Esophagus squamous epithelium (tissue), 5 donors: ENCODE results near the gene PEAK3. TPM values are rescaled to one million over a fixed set of nuclear protein-coding genes. Genes with fewer than 3 reads are reported as not detected.

ENCODE experiments used
- DNase-seq: peaks from one replicate; lab custom pipeline; 2025; lab: John Stamatoyannopoulos, UW
- H3K27ac ChIP-seq, 4 donors: fragments of 200-600 bp; sonication (generic); one replicate each; pipeline ENCODE4 v1.5.1; 2016 to 2019; ENCODE audit warnings: mild to moderate bottlenecking in 1 of 4
- H3K27me3 ChIP-seq, 4 donors: fragments of 200-600 bp; sonication (generic); 1 replicate in 3 of 4; 2 replicates in 1 of 4; pipeline versions ENCODE4 v1.5.1 to v1.6.0; 2017 to 2021; ENCODE audit warnings: antibody characterized with exemption in 1 of 4
- H3K36me3 ChIP-seq, 3 donors: fragments of 200-600 bp; sonication (generic); one replicate each; pipeline ENCODE4 v1.5.1; 2016 to 2019
- H3K4me1 ChIP-seq, 3 donors: fragments of 200-600 bp; sonication (generic); one replicate each; pipeline ENCODE4 v1.5.1; 2017 to 2019
- H3K4me3 ChIP-seq, 4 donors: fragments of 200-600 bp; sonication (generic); 1 replicate in 3 of 4; 2 replicates in 1 of 4; pipeline ENCODE4 v1.5.1; 2016 to 2019; ENCODE audit warnings: mild to moderate bottlenecking in 2 of 4, moderate library complexity in 1 of 4
- H3K9me3 ChIP-seq, 3 donors: fragments of 200-600 bp; sonication (generic); one replicate each; pipeline ENCODE4 v1.5.1; 2016 to 2019
- POLR2A ChIP-seq, 4 donors: fragments of 450-650 bp; IDR thresholded peaks; one replicate each; pipeline ENCODE4 v1.6.1; 2017; ENCODE audit warnings: antibody characterized with exemption in 4 of 4, mild to moderate bottlenecking in 4 of 4, moderate library complexity in 3 of 4
- WGBS, 2 donors: methylation state at CpG; one replicate each; pipeline ENCODE4 v1.1.5; 2018; 5-methylcytosine and 5-hydroxymethylcytosine counted together
- intact Hi-C: fragments of 100-400 bp; cut with DNase I; formaldehyde crosslinking; loops from one replicate; pipeline ENCODE4 v1.15.0; 2022
- total RNA-seq, 4 donors: library from RNA; depleted of rRNA; stranded (reverse); fragments of >200 nt; gene quantifications; one replicate each; pipeline ENCODE4 v1.1.0, GENCODE V29; 2016
- TF ChIP-seq, protein P1 (sequence below), 6 experiments: fragments of 450-650 bp in 4 of 6; fragments of 200-600 bp in 2 of 6; sonication (generic) in 2 of 6; IDR thresholded peaks; one replicate each; pipeline ENCODE4 v1.5.1; 2016 to 2019; ENCODE audit warnings: antibody characterized with exemption in 6 of 6, mild to moderate bottlenecking in 4 of 6, moderate library complexity in 4 of 6
- donor health status: DM: yes; HTN: yes; CAD: no.

The PEAK3 gene
- total RNA-seq, 4 donors from 2014 or later = 0.32 to 0.40 (median 0.38) TPM; not detected in 1

DNA sequence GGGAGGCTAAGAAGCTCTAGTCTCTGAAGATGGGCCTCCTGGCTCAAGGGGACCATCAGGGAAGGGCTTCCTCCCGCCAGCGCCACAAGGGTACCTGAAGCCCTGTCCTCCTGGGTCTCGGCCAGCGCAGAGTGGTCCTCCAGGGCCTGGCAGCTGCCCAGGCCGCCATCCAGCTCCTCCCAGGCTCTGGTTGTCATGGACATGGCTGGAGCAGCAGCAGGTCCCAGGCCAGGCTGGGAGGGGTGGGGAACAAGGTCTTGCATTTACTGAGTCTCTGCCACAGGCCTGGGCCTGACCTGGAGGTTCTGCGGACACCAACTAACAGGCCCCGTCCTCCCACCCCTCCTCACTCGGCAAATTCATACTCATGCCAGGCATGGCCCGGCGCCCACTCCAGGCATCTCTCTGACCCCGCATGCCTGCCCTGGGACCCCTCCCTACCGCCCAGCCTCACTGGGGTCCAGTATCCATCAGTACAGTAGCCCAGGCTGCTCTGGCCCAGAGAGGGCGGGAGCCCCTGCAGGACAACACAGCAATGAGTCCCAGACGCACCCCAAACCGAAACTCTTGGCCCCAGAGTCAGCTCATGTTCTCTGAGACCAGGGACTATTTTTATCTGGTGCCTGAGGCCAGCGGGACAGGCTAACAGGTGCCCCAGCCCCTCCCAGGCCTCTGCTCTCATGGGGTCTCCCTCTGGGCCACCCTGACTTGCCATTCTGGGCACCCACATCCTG is 26.7 kb downstream of the PEAK3 start:
- Histone ChIP-seq H3K9me3 (no peaks in the 10 kb centered on the region), H3K27ac (no peak overlapping the region), H3K4me1 (peaks cover 24 to 45% (median 33%) of the 10 kb centered on the region in 3 donors), H3K36me3 (no peaks in the 10 kb centered on the region), H3K27me3 (peaks cover 18 to 44% (median 26%) of the 10 kb centered on the region in 4 donors), H3K4me3 (no peak overlapping the region)
- TF ChIP-seq, protein P1, sequence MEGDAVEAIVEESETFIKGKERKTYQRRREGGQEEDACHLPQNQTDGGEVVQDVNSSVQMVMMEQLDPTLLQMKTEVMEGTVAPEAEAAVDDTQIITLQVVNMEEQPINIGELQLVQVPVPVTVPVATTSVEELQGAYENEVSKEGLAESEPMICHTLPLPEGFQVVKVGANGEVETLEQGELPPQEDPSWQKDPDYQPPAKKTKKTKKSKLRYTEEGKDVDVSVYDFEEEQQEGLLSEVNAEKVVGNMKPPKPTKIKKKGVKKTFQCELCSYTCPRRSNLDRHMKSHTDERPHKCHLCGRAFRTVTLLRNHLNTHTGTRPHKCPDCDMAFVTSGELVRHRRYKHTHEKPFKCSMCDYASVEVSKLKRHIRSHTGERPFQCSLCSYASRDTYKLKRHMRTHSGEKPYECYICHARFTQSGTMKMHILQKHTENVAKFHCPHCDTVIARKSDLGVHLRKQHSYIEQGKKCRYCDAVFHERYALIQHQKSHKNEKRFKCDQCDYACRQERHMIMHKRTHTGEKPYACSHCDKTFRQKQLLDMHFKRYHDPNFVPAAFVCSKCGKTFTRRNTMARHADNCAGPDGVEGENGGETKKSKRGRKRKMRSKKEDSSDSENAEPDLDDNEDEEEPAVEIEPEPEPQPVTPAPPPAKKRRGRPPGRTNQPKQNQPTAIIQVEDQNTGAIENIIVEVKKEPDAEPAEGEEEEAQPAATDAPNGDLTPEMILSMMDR (IDR thresholded peaks at IDR 0.05) = no peak
- TF ChIP-seq POLR2A (IDR thresholded peaks at IDR 0.05) = no peak
- DNase-seq = no peak
- 80 to 89% methylated on average over 3 to 7 of the region's 16 CpGs for WGBS, 2 donors
- intact Hi-C loops = no loop called here

DNA sequence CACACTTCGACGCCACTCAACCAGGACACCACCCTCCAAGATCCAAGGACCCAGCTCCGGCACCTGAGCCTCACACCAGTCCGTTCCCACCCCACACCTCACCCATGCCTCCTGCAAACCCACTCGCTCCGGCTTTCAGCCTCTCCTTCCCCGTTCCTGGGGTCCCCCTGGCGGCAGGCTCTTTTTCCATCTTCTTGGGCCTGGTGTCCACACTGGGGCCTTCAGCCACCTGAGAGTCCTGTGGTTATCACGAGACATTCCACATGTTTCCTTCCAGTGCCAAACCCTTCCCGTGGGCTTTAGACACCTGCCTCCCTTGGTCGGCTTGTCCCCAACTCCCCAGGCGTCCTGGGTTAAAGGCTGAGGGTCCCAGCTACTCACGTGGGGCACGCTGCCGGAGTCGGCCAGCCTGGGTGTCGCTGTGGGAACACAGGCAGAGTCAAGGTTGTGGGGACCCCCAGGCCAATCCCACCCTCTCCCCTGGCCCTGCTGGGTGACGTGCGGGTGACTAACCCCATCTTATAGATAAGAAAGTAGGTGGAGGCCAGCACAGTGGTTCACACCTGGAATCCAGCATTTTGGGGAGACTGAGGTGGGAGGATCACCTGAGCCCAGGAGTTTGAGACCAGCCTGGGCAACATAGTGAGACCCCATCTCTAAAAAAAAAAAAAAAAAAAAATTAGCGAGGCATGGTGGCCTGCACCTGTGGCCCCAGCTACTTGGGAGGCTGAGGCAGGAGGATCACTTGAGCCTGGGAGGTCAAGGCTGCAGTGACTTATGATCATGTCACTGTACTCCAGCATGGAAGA is 27.7 kb downstream of the PEAK3 start:
- TF ChIP-seq POLR2A (IDR thresholded peaks at IDR 0.05) = no peak
- TF ChIP-seq, protein P1 (IDR thresholded peaks at IDR 0.05) = peak in 1 of 6 experiments; percentile 6
- H3K9me3 ChIP-seq = no peaks in the 10 kb centered on the region
- intact Hi-C loops = no loop called here
- no peak for DNase-seq
- no peak overlapping the region for H3K4me3 ChIP-seq
- H3K27me3 ChIP-seq = peaks cover 23 to 54% (median 29%) of the 10 kb centered on the region in 4 donors
- peaks cover 0 to 2% (median 0%) of the 10 kb centered on the region in 3 donors for H3K36me3 ChIP-seq
- WGBS, 2 donors = 66 to 71% methylated on average over 16 to 18 of the region's 20 CpGs
- H3K4me1 ChIP-seq = peaks cover 27 to 48% (median 38%) of the 10 kb centered on the region in 3 donors
- no peak overlapping the region for H3K27ac ChIP-seq

DNA sequence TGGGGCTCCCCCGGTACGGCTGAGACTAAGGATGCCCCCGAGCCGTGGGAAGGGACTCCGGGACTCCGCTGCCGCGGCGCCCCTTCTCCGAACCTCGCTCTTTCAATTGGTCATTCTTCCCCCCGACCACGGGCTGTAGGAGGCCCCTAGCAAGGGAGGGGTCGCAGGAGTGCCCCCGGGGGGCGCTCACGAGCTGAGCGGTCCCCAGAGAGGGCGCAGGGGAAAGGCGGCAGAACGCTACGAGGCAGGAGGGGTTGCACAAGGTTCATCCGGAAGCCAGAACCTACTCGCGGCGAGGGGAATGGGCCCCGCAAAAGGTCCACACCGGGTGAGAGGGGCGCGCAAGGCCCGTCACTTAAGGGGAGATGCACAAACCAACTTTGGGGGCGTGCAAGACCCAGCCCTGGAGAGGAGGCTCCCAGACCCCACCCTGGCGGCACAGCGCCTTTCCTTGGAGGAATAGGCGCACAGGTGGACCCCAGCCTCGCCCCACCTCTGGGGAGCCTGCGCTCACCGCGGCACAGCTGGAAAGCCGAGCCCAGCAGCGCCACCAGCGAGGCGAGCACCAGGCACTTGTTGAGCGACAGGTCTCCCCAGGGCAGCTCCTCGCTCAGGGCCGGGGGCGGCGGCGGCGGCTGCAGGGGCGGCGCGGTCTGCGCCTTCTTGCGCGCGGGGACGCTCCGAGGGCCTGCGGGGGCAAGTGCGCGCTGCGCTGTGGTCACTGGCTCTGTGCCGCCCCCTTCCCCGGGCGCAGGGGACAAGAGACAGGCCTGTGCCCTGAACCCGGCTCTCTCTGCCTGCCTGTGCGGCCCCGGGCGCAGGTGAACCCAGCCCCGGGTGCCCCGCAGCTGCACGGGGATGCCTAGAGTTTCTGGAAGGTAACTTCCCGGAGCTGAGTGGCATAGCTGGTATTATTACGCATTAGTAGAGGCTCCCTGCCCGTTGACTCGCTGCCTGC is 28.6 kb downstream of the PEAK3 start:
- no peak overlapping the region for H3K27ac ChIP-seq
- no peak for TF ChIP-seq POLR2A (IDR thresholded peaks at IDR 0.05)
- TF ChIP-seq, protein P1 (IDR thresholded peaks at IDR 0.05) = no peak
- H3K36me3 ChIP-seq = peaks cover 0 to 11% (median 7%) of the 10 kb centered on the region in 3 donors
- H3K9me3 ChIP-seq = no peaks in the 10 kb centered on the region
- peaks cover 27 to 50% (median 38%) of the 10 kb centered on the region in 3 donors for H3K4me1 ChIP-seq
- intact Hi-C loops = no loop called here
- whole genome bisulfite sequencing, 2 donors = 6 to 11% methylated on average over 7 to 9 of the region's 77 CpGs
- H3K27me3 ChIP-seq = peaks cover 23 to 58% (median 29%) of the 10 kb centered on the region in 4 donors
- DNase-seq = no peak
- H3K4me3 ChIP-seq = peak overlapping the region in 2 of 4 donors; percentile 26 to 51

DNA sequence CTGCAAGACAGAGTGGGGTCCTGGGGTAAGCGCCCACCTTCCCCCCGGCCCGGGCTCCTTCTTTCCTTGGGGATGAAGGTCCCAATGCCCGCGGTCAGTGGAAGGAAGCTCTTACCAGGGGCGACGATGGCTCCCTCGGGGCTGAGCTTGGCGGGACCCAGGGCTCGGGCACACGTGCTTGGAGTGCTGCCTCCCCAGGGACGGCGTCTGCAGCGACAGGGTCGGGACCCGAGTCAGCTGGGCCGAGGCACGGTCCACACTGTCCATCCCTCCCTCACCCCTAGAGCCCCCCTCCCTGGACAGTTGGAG is 29.2 kb downstream of the PEAK3 start:
- peak overlapping the region in 2 of 4 donors; percentile 26 to 51 for H3K4me3 ChIP-seq
- DNase-seq = no peak
- TF ChIP-seq POLR2A (IDR thresholded peaks at IDR 0.05) = no peak
- TF ChIP-seq, protein P1 (IDR thresholded peaks at IDR 0.05) = no peak

More for the DNA sequence above, 29.2 kb downstream of the PEAK3 start:
- 10% methylated on average over 2 of the region's 18 CpGs; no CpG with 5 or more reads in 1 of the 2 donors for WGBS, 2 donors
- Histone ChIP-seq H3K36me3 (peaks cover 0 to 17% (median 13%) of the 10 kb centered on the region in 3 donors), H3K4me1 (peaks cover 27 to 50% (median 38%) of the 10 kb centered on the region in 3 donors), H3K9me3 (no peaks in the 10 kb centered on the region), H3K27ac (no peak overlapping the region), H3K27me3 (peaks cover 23 to 63% (median 29%) of the 10 kb centered on the region in 4 donors)
- intact Hi-C loops = no loop called here
